ENCODE results near the gene IFI35.

DNA sequence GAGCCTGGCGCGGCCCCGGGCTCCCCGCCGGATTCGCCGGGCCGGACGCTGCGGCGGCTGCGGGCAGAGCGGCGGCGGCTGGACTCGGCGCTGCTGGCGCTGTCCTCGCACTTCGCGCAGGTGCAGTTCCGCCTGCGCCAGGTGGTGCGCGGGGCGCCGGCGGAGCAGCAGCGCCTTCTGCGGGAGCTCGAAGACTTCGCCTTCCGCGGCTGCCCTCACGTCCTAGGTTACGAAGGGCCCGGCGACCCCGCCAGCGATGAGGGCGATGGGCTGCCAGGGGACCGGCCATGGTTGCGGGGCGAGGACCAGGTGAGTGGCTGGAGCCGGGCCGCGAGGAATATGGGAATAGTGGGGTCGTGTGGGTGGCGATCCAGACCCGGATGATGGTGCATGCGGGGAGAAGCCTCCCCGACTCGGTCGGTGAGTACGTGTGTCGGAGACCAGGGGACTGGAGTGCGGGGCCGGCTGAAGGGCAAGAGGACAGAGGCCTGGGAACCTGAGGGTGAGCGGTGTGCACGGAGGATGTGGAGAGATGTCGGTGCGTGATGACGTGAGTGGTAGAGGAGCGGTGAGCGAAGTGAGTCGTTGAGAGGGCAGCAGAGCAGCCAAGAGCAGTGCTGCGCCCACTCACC, 25.7 kb upstream of the IFI35 start:
- TF ChIP-seq, protein P1, sequence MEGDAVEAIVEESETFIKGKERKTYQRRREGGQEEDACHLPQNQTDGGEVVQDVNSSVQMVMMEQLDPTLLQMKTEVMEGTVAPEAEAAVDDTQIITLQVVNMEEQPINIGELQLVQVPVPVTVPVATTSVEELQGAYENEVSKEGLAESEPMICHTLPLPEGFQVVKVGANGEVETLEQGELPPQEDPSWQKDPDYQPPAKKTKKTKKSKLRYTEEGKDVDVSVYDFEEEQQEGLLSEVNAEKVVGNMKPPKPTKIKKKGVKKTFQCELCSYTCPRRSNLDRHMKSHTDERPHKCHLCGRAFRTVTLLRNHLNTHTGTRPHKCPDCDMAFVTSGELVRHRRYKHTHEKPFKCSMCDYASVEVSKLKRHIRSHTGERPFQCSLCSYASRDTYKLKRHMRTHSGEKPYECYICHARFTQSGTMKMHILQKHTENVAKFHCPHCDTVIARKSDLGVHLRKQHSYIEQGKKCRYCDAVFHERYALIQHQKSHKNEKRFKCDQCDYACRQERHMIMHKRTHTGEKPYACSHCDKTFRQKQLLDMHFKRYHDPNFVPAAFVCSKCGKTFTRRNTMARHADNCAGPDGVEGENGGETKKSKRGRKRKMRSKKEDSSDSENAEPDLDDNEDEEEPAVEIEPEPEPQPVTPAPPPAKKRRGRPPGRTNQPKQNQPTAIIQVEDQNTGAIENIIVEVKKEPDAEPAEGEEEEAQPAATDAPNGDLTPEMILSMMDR (IDR thresholded peaks at IDR 0.05), result no peak
- TF ChIP-seq POLR2AphosphoS5 (IDR thresholded peaks at IDR 0.05; ENCODE audit: low read depth, low read length) (no peak), SIN3A (IDR thresholded peaks at IDR 0.05; ENCODE audit: borderline replicate concordance, insufficient read depth, low read depth, low read length) (no peak)

Measured in Panc1 (cell line).